K562 (cell line): Measurements from ENCODE around the gene ARL5C. TPM values are rescaled to one million over a fixed set of nuclear protein-coding genes. Genes with fewer than 3 reads are reported as not detected.

Source experiments
- ARID1B ChIP-seq: fragments of 450-650 bp; IDR thresholded peaks from 2 replicates; pipeline ENCODE4 v1.6.1; 2016; ENCODE audit warnings: antibody characterized with exemption, mild to moderate bottlenecking, inconsistent platforms
- BRD9 ChIP-seq: fragments of 450-650 bp; IDR thresholded peaks from 2 replicates; pipeline ENCODE4 v1.6.1; 2018; ENCODE audit warnings: low read depth; ENCODE audit not compliant: partially characterized antibody
- DMBX1 ChIP-seq: fragments of 250-450 bp; sonication (Bioruptor Pico); IDR thresholded peaks from 2 replicates; pipeline ENCODE4 v1.8.0; 2022; ENCODE audit warnings: inconsistent platforms, mild to moderate bottlenecking, moderate library complexity, borderline replicate concordance
- MECOM ChIP-seq: fragments of 250-450 bp; sonication (Bioruptor Pico); IDR thresholded peaks from 2 replicates; pipeline ENCODE4 v1.8.0; 2022; ENCODE audit warnings: inconsistent platforms
- MXI1 ChIP-seq: IDR thresholded peaks from 2 replicates; pipeline ENCODE4 v1.6.1; 2011; ENCODE audit warnings: low read depth, mild to moderate bottlenecking, improper control_type of control experiment, low read length
- NFIC ChIP-seq: fragments of 450-650 bp; IDR thresholded peaks from 2 replicates; pipeline ENCODE4 v1.6.1; 2017; ENCODE audit warnings: mild to moderate bottlenecking, inconsistent platforms
- PHB2 ChIP-seq: fragments of 450-650 bp; IDR thresholded peaks from 2 replicates; pipeline ENCODE4 v1.6.1; 2017; ENCODE audit warnings: low read depth
- POLR2B ChIP-seq: fragments of 450-650 bp; IDR thresholded peaks from 2 replicates; pipeline ENCODE4 v1.6.1; 2018; ENCODE audit warnings: low read depth; ENCODE audit not compliant: partially characterized antibody
- POLR2G ChIP-seq: fragments of 200-400 bp; formaldehyde crosslinking; IDR thresholded peaks from 2 replicates; pipeline ENCODE4 v1.6.1; 2017; ENCODE audit warnings: low read depth, mild to moderate bottlenecking, antibody characterized with exemption, low read length, moderate library complexity
- RBM34 ChIP-seq: fragments of 200-400 bp; formaldehyde crosslinking; IDR thresholded peaks from 2 replicates; pipeline ENCODE4 v1.6.1; 2018; ENCODE audit warnings: low read length, borderline replicate concordance; ENCODE audit not compliant: insufficient read depth
- ZBTB40 ChIP-seq, 2 experiments: fragments of 450-650 bp in 1 of 2; sonication (generic) in 1 of 2; formaldehyde crosslinking in 1 of 2; IDR thresholded peaks; 2 replicates each; pipeline versions ENCODE4 v1.7.1 to v1.9.0; 2016 to 2022; ENCODE audit warnings: inconsistent platforms in 1 of 2, mild to moderate bottlenecking in 1 of 2, missing genetic modification reagents in 1 of 2
- ZNF785 ChIP-seq: fragments of 250-450 bp; sonication (Bioruptor Pico); IDR thresholded peaks from 2 replicates; pipeline ENCODE4 v1.4.0; 2020; ENCODE audit warnings: mild to moderate bottlenecking
- polyA plus RNA-seq, 8 experiments: library from polyadenylated mRNA; depleted of rRNA in 4 of 8; stranded (reverse) in 5 of 8; unstranded in 3 of 8; fragments of >200 nt; fragmentation: Nextera tagmentation in 2 of 8; fragmentation: Illumina TruSeq in 1 of 8; extraction: Ambion mirVana in 2 of 8; extraction: Trizol in 1 of 8; gene quantifications; 2 replicates each; pipeline versions ENCODE4 v1.2.1 to v1.2.3, GENCODE V29; 2011 to 2014; ENCODE audit warnings: inconsistent platforms in 1 of 8, missing spikeins in 1 of 8
- total RNA-seq, 7 experiments: library from RNA; depleted of rRNA in 6 of 7; stranded (reverse); fragments of >200 nt in 6 of 7; fragmentation: Illumina TruSeq in 2 of 7; extraction: Trizol in 2 of 7; gene quantifications; 2 replicates each; pipeline versions ENCODE4 v1.2.1 to v1.2.3, GENCODE V29; 2011 to 2021; ENCODE audit warnings: low replicate concordance in 1 of 7
- TF ChIP-seq, protein P1 (sequence below): fragments of 450-650 bp; IDR thresholded peaks from 2 replicates; pipeline ENCODE4 v1.6.1; 2017; ENCODE audit warnings: antibody characterized with exemption, mild to moderate bottlenecking

Gene ARL5C
- total and polyA plus RNA-seq, 9 of the 15 experiments (the other 6 are each of a cell fraction or from before 2014, with no cell fraction given): not detected

- peak; percentile 97 for TF ChIP-seq BRD9
- TF ChIP-seq NFIC: peak; percentile 74
- no peak for TF ChIP-seq POLR2G
- TF ChIP-seq PHB2: no peak
- TF ChIP-seq MXI1: no peak; the same call in 1 of the 2 replicates
- TF ChIP-seq ZNF785 (CRISPR knock-in tag): no peak
- no peak for TF ChIP-seq ARID1B
- TF ChIP-seq POLR2B: no peak
- TF ChIP-seq ZBTB40 (IDR thresholded peaks at IDR 0.05): peak; percentile 85
- no peak for TF ChIP-seq ZBTB40 (CRISPR knock-in tag; IDR thresholded peaks at IDR 0.05)
- no peak for TF ChIP-seq MECOM (CRISPR knock-in tag)
- TF ChIP-seq RBM34: no peak
- TF ChIP-seq, protein P1, sequence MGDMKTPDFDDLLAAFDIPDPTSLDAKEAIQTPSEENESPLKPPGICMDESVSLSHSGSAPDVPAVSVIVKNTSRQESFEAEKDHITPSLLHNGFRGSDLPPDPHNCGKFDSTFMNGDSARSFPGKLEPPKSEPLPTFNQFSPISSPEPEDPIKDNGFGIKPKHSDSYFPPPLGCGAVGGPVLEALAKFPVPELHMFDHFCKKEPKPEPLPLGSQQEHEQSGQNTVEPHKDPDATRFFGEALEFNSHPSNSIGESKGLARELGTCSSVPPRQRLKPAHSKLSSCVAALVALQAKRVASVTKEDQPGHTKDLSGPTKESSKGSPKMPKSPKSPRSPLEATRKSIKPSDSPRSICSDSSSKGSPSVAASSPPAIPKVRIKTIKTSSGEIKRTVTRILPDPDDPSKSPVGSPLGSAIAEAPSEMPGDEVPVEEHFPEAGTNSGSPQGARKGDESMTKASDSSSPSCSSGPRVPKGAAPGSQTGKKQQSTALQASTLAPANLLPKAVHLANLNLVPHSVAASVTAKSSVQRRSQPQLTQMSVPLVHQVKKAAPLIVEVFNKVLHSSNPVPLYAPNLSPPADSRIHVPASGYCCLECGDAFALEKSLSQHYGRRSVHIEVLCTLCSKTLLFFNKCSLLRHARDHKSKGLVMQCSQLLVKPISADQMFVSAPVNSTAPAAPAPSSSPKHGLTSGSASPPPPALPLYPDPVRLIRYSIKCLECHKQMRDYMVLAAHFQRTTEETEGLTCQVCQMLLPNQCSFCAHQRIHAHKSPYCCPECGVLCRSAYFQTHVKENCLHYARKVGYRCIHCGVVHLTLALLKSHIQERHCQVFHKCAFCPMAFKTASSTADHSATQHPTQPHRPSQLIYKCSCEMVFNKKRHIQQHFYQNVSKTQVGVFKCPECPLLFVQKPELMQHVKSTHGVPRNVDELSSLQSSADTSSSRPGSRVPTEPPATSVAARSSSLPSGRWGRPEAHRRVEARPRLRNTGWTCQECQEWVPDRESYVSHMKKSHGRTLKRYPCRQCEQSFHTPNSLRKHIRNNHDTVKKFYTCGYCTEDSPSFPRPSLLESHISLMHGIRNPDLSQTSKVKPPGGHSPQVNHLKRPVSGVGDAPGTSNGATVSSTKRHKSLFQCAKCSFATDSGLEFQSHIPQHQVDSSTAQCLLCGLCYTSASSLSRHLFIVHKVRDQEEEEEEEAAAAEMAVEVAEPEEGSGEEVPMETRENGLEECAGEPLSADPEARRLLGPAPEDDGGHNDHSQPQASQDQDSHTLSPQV: peak; percentile 52
- no peak for TF ChIP-seq DMBX1
Observed at GRCh38 chr17:39153599-39154051, 12.3 kb downstream of the ARL5C start (continued).
